NB4 (cell line): ENCODE measurements around the gene RASSF7.

Source experiments
- DNase-seq: peaks from one replicate; pipeline ENCODE4 v3.0.0; 2010; ENCODE audit warnings: low read depth
- H3K4me3 ChIP-seq: one replicate; pipeline ENCODE4 v1.5.1; 2011; ENCODE audit warnings: mild to moderate bottlenecking, low read depth, low read length, moderate library complexity
- MYC ChIP-seq: IDR thresholded peaks from 2 replicates; pipeline ENCODE4 v1.6.1; 2011; ENCODE audit warnings: low read depth, low read length
- POLR2A ChIP-seq: IDR thresholded peaks from 2 replicates; pipeline ENCODE4 v1.6.1; 2011; ENCODE audit warnings: mild to moderate bottlenecking; ENCODE audit not compliant: insufficient read length; ENCODE audit errors: extremely low read depth
- TF ChIP-seq, protein P1 (sequence below): IDR thresholded peaks from 2 replicates; pipeline ENCODE4 v1.6.1; 2011; ENCODE audit warnings: low read depth, low read length
- TF ChIP-seq, protein P2 (sequence below): IDR thresholded peaks from one replicate; pipeline ENCODE4 v1.5.1; 2012; ENCODE audit warnings: low read depth, low read length

The RASSF7 gene

DNA sequence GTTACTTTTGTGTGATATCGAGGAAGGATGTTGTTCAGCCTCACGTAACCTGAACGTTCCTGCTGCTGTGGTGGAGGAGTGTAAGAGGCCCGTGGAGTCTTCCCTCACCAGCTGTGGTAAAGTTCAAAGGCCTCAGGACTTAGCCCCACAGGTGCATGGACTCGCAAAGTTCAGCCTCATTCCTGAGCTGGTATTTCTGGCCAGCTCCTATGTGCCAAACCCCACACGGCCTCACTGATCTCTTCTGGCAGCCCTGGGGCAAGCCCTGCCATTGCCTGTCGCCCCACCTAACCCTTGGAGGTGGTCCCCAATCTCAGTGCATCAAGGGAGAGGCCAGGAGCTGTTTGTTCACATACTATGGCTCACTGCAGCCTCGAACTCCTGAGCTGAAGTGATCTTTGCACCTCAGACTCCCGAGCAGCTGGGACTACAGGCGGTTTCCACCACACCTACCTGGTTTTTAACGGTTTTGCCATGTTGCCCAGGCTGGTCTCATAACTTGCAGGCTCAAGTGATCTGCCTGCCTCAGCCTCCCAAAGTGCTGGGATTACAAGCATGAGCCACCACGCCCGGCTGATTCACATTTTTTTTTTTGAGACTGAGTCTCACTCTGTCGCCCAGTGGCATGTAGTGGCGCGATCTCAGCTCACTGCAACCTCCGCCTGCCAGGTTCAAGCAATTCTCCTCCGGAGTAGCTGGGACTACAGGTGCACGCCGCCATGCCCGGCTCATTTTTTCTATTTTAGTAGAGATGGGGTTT, 17.7 kb downstream of the RASSF7 start:
- no peak for TF ChIP-seq MYC
- TF ChIP-seq, protein P1, sequence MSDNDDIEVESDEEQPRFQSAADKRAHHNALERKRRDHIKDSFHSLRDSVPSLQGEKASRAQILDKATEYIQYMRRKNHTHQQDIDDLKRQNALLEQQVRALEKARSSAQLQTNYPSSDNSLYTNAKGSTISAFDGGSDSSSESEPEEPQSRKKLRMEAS: no peak
- no peak for TF ChIP-seq POLR2A
- TF ChIP-seq, protein P2, sequence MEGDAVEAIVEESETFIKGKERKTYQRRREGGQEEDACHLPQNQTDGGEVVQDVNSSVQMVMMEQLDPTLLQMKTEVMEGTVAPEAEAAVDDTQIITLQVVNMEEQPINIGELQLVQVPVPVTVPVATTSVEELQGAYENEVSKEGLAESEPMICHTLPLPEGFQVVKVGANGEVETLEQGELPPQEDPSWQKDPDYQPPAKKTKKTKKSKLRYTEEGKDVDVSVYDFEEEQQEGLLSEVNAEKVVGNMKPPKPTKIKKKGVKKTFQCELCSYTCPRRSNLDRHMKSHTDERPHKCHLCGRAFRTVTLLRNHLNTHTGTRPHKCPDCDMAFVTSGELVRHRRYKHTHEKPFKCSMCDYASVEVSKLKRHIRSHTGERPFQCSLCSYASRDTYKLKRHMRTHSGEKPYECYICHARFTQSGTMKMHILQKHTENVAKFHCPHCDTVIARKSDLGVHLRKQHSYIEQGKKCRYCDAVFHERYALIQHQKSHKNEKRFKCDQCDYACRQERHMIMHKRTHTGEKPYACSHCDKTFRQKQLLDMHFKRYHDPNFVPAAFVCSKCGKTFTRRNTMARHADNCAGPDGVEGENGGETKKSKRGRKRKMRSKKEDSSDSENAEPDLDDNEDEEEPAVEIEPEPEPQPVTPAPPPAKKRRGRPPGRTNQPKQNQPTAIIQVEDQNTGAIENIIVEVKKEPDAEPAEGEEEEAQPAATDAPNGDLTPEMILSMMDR: no peak
- peak overlapping the region; percentile 81 for H3K4me3 ChIP-seq
- DNase-seq: no peak

DNA sequence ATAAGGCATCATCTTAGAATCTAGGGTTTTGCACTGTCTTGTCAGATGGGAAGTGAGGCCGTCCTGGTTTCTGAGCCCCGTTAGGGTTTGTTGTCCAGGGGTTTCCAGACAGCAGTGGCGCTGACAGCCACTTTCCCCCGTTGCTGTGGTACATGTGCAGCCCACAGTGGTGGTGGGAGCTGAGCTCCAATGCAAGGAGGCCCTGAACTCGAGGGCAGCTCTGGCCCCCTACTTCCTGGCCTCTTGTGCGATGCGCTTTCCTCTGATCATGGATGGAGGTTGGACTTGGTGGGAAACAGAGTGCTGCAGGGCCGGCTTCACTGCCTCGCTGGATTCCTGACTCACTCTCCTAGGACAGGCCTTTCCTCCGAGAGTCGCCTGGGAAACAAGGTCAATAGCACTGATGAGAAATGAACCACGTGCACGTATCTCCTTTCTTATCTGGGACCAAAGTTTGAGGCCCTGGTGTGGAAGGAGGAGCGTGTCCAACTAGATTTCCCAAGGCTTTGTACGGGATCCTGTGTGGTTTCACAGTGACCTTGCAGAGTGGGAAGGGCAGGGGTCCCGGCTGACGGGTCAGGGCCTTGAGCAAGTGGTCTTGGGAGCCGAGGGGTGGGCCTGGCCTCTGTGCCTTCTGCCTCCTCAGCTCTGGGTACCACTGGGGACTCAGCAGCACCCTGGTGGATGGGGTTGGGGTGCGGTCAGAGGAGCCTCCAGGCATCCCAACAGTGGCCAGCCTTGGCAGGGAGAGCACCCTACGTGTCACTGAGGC, 19.2 kb downstream of the RASSF7 start:
- DNase-seq: no peak
- TF ChIP-seq, protein P1: no peak
- TF ChIP-seq MYC (no peak), POLR2A (no peak)
- TF ChIP-seq, protein P2: no peak
- H3K4me3 ChIP-seq: no peak overlapping the region

DNA sequence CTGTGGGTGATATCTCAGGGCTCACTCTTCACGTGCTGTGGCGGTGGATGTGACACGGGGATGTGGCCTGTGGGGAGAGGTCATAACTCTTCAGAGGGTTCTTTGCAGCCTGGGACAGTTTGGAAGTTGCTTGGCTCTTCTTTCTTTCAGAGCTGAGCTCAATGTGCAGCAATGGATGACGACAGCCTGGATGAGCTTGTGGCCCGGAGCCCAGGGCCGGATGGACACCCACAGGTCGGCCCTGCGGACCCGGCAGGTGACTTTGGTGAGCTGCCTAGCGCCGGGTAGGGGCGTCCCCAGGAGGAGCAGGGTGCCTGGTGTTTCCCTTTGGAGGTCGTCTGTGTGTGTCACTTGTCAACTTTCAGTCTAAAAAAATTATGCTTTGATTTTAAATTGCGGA, 20.6 kb downstream of the RASSF7 start:
- H3K4me3 ChIP-seq: no peak overlapping the region
- TF ChIP-seq, protein P2: no peak
- TF ChIP-seq, protein P1: no peak
- TF ChIP-seq MYC (no peak), POLR2A (no peak)
- DNase-seq: no peak

DNA sequence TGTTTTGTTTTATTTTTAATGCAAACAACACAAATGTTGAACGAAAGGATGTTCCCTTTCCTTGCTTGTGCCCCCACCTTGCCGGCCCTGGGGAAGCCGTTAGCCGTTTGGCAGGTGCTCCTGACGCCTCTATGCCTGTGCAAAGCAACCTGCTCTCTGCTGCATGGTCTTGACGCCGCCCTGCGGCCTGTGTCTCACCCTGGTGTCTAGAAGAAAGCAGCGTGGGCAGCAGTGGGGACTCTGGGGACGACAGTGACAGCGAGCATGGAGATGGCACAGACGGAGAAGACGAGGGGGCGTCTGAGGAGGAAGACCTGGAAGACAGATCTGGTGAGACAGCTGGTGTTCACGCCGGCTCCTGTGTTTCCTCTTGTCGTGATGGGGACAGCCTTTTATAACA, 21.0 kb downstream of the RASSF7 start:
- no peak overlapping the region for H3K4me3 ChIP-seq
- no peak for DNase-seq
- TF ChIP-seq POLR2A (no peak), MYC (no peak)

DNA sequence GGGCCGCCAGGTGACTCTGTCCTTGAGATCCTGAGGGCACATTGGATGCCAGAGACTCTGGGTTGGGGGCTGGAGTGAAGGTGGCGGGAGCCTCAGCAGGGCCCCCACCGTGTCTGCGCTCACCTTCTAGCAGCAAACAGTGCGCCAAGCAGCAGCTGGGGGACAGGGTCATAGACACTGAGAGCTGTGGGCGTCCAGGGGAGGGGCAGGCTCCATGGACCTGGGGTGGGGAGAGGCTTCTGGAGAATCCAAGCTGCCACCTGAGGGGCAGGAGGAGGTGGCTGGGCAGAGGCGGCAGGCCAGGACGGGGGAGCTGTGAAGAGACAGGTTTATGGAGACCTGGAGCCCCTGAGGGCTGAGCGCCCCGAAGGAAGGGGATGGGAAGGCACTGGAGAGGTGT, 23.5 kb downstream of the RASSF7 start:
- no peak overlapping the region for H3K4me3 ChIP-seq
- no peak for DNase-seq
- TF ChIP-seq, protein P2: no peak
- TF ChIP-seq, protein P1: no peak
- TF ChIP-seq MYC (no peak), POLR2A (no peak)
